H1 (cell line): ENCODE data around the gene GALNT7. TPM values are rescaled to one million over a fixed set of nuclear protein-coding genes. Genes with fewer than 3 reads are reported as not detected.

ENCODE experiments used
- CTCF ChIA-PET: fragments of 300-600 bp; sonication (Branson Sonifier 250); formaldehyde crosslinking; loops from one replicate; lab custom pipeline; 2021; ENCODE audit not compliant: partially characterized antibody; lab: Charles Lee
- POLR2A ChIA-PET: fragments of 300-600 bp; sonication (Branson Sonifier 250); formaldehyde crosslinking; loops from one replicate; lab custom pipeline; 2021; ENCODE audit warnings: inconsistent platforms; ENCODE audit not compliant: partially characterized antibody; lab: Charles Lee
- DNase-seq, 2 experiments: peaks; one replicate each; pipeline versions ENCODE4 v3.0.0 to v3.0.0-alpha.2; 2010 to 2022; ENCODE audit warnings: low spot score in 2 of 2, low read depth in 1 of 2, mixed read lengths in 1 of 2
- FAIRE-seq: peaks from 2 replicates; lab custom pipeline; 2011; peaks lifted over from hg19 to GRCh38; lab: Jason Lieb, UNC
- H2AFZ ChIP-seq: 2 replicates; pipeline ENCODE4 v1.8.1; 2012; ENCODE audit warnings: low read length, inconsistent platforms
- H2AK5ac ChIP-seq: 2 replicates; pipeline ENCODE4 v1.6.1; 2013; ENCODE audit warnings: low read depth, low read length
- H2BK120ac ChIP-seq: replicated peaks from 2 replicates; pipeline ENCODE3; 2013; ENCODE audit warnings: low read depth, low read length, inconsistent platforms
- H2BK12ac ChIP-seq: 2 replicates; pipeline ENCODE4 v1.6.1; 2013; ENCODE audit warnings: low read depth, low read length
- H2BK15ac ChIP-seq: 2 replicates; pipeline ENCODE4 v1.6.1; 2013; ENCODE audit warnings: low read length
- H2BK20ac ChIP-seq: 2 replicates; pipeline ENCODE4 v1.6.1; 2013; ENCODE audit warnings: low read length
- H2BK5ac ChIP-seq: 2 replicates; pipeline ENCODE4 v1.6.1; 2013; ENCODE audit warnings: low read depth, low read length
- H3K14ac ChIP-seq: 2 replicates; pipeline ENCODE4 v1.6.1; 2013; ENCODE audit warnings: inconsistent platforms; ENCODE audit not compliant: insufficient read length
- H3K18ac ChIP-seq: 2 replicates; pipeline ENCODE4 v1.6.1; 2013; ENCODE audit warnings: low read length; ENCODE audit errors: extremely low read depth
- H3K23ac ChIP-seq: 2 replicates; pipeline ENCODE4 v1.6.1; 2013; ENCODE audit warnings: inconsistent platforms; ENCODE audit not compliant: insufficient read length
- H3K23me2 ChIP-seq: 2 replicates; pipeline ENCODE4 v1.6.1; 2013; ENCODE audit warnings: low read depth, low read length
- H3K27ac ChIP-seq: 2 replicates; pipeline ENCODE4 v1.6.1; 2011; ENCODE audit warnings: low read depth, low read length, inconsistent platforms
- H3K27me3 ChIP-seq, 4 experiments: replicated peaks in 1 of 4; 1 replicate in 1 of 4; 2 replicates in 3 of 4; pipeline versions ENCODE4 v1.6.1 to v1.8.1; 2011 to 2013; ENCODE audit warnings: low read length in 3 of 4, mild to moderate bottlenecking in 3 of 4, inconsistent platforms in 2 of 4, mixed read lengths in 2 of 4, moderate library complexity in 1 of 4; ENCODE audit not compliant: control insufficient read depth in 3 of 4, insufficient read depth in 3 of 4; ENCODE audit errors: extremely low read depth in 1 of 4
- H3K36me3 ChIP-seq, 4 experiments: 2 replicates each; pipeline versions ENCODE4 v1.6.1 to v1.8.1; 2011 to 2013; ENCODE audit warnings: mild to moderate bottlenecking in 4 of 4, low read length in 3 of 4, moderate library complexity in 2 of 4, control low read depth in 1 of 4, inconsistent platforms in 1 of 4; ENCODE audit not compliant: insufficient read depth in 4 of 4, control insufficient read depth in 2 of 4
- H3K4ac ChIP-seq: replicated peaks from 2 replicates; pipeline ENCODE3; 2013; ENCODE audit warnings: low read length, low read depth, mixed read lengths, inconsistent platforms; ENCODE audit not compliant: insufficient read length
- H3K4me1 ChIP-seq, 4 experiments: replicated peaks in 1 of 4; 1 replicate in 1 of 4; 2 replicates in 3 of 4; pipeline versions ENCODE4 v1.6.1 to v1.8.1; 2011 to 2013; ENCODE audit warnings: low read length in 3 of 4, inconsistent platforms in 2 of 4, mixed read lengths in 1 of 4; ENCODE audit not compliant: insufficient read depth in 4 of 4, control insufficient read depth in 3 of 4
- H3K4me2 ChIP-seq, 2 experiments: 2 replicates each; pipeline versions ENCODE4 v1.6.1 to v1.8.1; 2011 to 2013; ENCODE audit warnings: low read depth in 2 of 2, low read length in 2 of 2, control low read depth in 1 of 2, inconsistent platforms in 1 of 2, mild to moderate bottlenecking in 1 of 2; ENCODE audit not compliant: insufficient read depth in 1 of 2
- H3K4me3 ChIP-seq, 4 experiments: fragments of 200-600, 300-600 bp in 1 of 4; sonication (generic), shearing (Covaris generic), sonication (Bioruptor Twin) in 1 of 4; 2 replicates each; pipeline versions ENCODE4 v1.5.1 to v1.8.1; 2011 to 2016; ENCODE audit warnings: low read length in 4 of 4, low read depth in 3 of 4, control low read depth in 2 of 4, inconsistent platforms in 2 of 4, mild to moderate bottlenecking in 2 of 4, mixed read lengths in 1 of 4, moderate library complexity in 1 of 4; ENCODE audit not compliant: insufficient read depth in 2 of 4; ENCODE audit errors: extremely low read depth in 1 of 4
- H3K56ac ChIP-seq: replicated peaks from 2 replicates; pipeline ENCODE3; 2013; ENCODE audit warnings: low read depth, mild to moderate bottlenecking, mixed read lengths, low read length, inconsistent platforms; ENCODE audit not compliant: insufficient read length
- H3K79me1 ChIP-seq: 2 replicates; pipeline ENCODE4 v1.6.1; 2013; ENCODE audit warnings: low read depth, low read length, control low read depth
- H3K79me2 ChIP-seq, 2 experiments: 2 replicates each; pipeline versions ENCODE4 v1.6.1 to v1.8.1; 2012 to 2013; ENCODE audit warnings: low read length in 2 of 2, mild to moderate bottlenecking in 2 of 2, inconsistent platforms in 1 of 2; ENCODE audit not compliant: insufficient read depth in 2 of 2, control insufficient read depth in 1 of 2
- H3K9ac ChIP-seq, 4 experiments: replicated peaks in 1 of 4; 1 replicate in 1 of 4; 2 replicates in 3 of 4; pipeline versions ENCODE4 v1.6.1 to v1.8.1; 2011 to 2013; ENCODE audit warnings: low read depth in 3 of 4, low read length in 3 of 4, control low read depth in 2 of 4, mild to moderate bottlenecking in 2 of 4, moderate library complexity in 2 of 4, inconsistent platforms in 1 of 4; ENCODE audit errors: extremely low read depth in 1 of 4
- H3K9me3 ChIP-seq, 2 experiments: 2 replicates each; pipeline versions ENCODE4 v1.6.1 to v1.8.1; 2012 to 2013; ENCODE audit warnings: mild to moderate bottlenecking in 2 of 2, moderate library complexity in 2 of 2, control low read depth in 1 of 2, inconsistent platforms in 1 of 2, low read depth in 1 of 2, low read length in 1 of 2, mixed read lengths in 1 of 2; ENCODE audit not compliant: insufficient read depth in 2 of 2
- H4K20me1 ChIP-seq, 2 experiments: replicated peaks in 1 of 2; 2 replicates each; pipeline versions ENCODE3 to v1.8.1; 2011 to 2013; ENCODE audit warnings: inconsistent platforms in 2 of 2, low read length in 2 of 2, mild to moderate bottlenecking in 1 of 2; ENCODE audit not compliant: insufficient read depth in 2 of 2, control insufficient read depth in 1 of 2
- H4K5ac ChIP-seq: 2 replicates; pipeline ENCODE4 v1.6.1; 2013; ENCODE audit warnings: low read length, low read depth, mixed read lengths, inconsistent platforms; ENCODE audit not compliant: insufficient read length
- H4K8ac ChIP-seq: 2 replicates; pipeline ENCODE4 v1.8.0; 2013; ENCODE audit warnings: mild to moderate bottlenecking, moderate library complexity, low read length, inconsistent platforms; ENCODE audit not compliant: insufficient read depth; ENCODE audit errors: extremely low read depth
- H4K91ac ChIP-seq: replicated peaks from 2 replicates; pipeline ENCODE3; 2013; ENCODE audit warnings: low read length, mixed read lengths, inconsistent platforms; ENCODE audit not compliant: insufficient read length
- BCL11A ChIP-seq, 2 experiments: IDR thresholded peaks; one replicate each; pipeline ENCODE4 v1.6.1; 2011; ENCODE audit warnings: low read depth in 2 of 2, low read length in 2 of 2, mild to moderate bottlenecking in 2 of 2
- BRCA1 ChIP-seq: IDR thresholded peaks from 2 replicates; pipeline ENCODE4 v1.6.1; 2012; ENCODE audit warnings: low read depth, low read length, improper control_type of control experiment
- CBX8 ChIP-seq: fragments of 300-800, 300-1000 bp; sonication (generic); IDR thresholded peaks from 2 replicates; pipeline ENCODE4 v1.7.1; 2016; ENCODE audit warnings: low read depth, low read length, borderline replicate concordance
- GABPA ChIP-seq: IDR thresholded peaks from 2 replicates; pipeline ENCODE4 v1.6.1; 2011; ENCODE audit warnings: mild to moderate bottlenecking, low read length, moderate library complexity, borderline replicate concordance; ENCODE audit not compliant: insufficient read depth
- JUN ChIP-seq: IDR thresholded peaks from 2 replicates; pipeline ENCODE4 v1.6.1; 2011; ENCODE audit warnings: low read depth, mild to moderate bottlenecking, improper control_type of control experiment, low read length
- NANOG ChIP-seq: IDR thresholded peaks from 2 replicates; pipeline ENCODE4 v1.6.1; 2011; ENCODE audit warnings: low read length, low read depth, mild to moderate bottlenecking, inconsistent platforms; ENCODE audit not compliant: insufficient read depth, poor library complexity, severe bottlenecking
- POLR2A ChIP-seq, 2 experiments: IDR thresholded peaks; 1 replicate in 1 of 2; 2 replicates in 1 of 2; pipeline ENCODE4 v1.6.1; 2011; ENCODE audit warnings: low read depth in 2 of 2, low read length in 2 of 2, mild to moderate bottlenecking in 2 of 2; ENCODE audit errors: control extremely low read depth in 1 of 2
- POLR2AphosphoS5 ChIP-seq: IDR thresholded peaks from 2 replicates; pipeline ENCODE4 v1.6.1; 2011; ENCODE audit warnings: low read depth, low read length
- SRF ChIP-seq: IDR thresholded peaks from 2 replicates; pipeline ENCODE4 v1.6.1; 2011; ENCODE audit warnings: mild to moderate bottlenecking, low read depth, low read length, moderate library complexity
- WGBS, 2 experiments: shearing (Covaris generic) in 1 of 2; methylation state at CpG; one replicate each; pipeline versions ENCODE4 v1.1.6 to v1.1.7; 2013 to 2015; ENCODE audit warnings: low lambda C conversion rate in 2 of 2, mixed read lengths in 2 of 2, inconsistent platforms in 1 of 2, low coverage in 1 of 2, missing lambda C conversion rate in 1 of 2; ENCODE audit not compliant: insufficient replicate concordance in 2 of 2, insufficient coverage in 1 of 2, insufficient read length in 1 of 2; ENCODE audit errors: extremely low coverage in 1 of 2, missing lambda C conversion rate in 1 of 2; 5-methylcytosine and 5-hydroxymethylcytosine counted together
- polyA plus RNA-seq, 7 experiments: library from polyadenylated mRNA; depleted of rRNA in 3 of 7; stranded (reverse) in 5 of 7; unstranded in 2 of 7; fragments of >200 nt in 5 of 7; fragments of 200-250 nt in 2 of 7; gene quantifications; 1 replicate in 5 of 7; 2 replicates in 1 of 7; 4 replicates in 1 of 7; pipeline versions ENCODE4 v1.2.1 to v1.2.3, GENCODE V29; 2011 to 2013; ENCODE audit warnings: missing spikeins in 2 of 7, mixed read lengths in 2 of 7
- total RNA-seq: library from RNA; stranded (reverse); fragmentation: NEBNext Ultra II Directional; extraction: Animal tissue kit (Norgen Biotek cat#: 25700); gene quantifications from 2 replicates; pipeline ENCODE4 v1.2.1, GENCODE V29; 2021

Gene GALNT7
- total and polyA plus RNA-seq, 2 of the 8 experiments (the other 6 are each of a cell fraction or from before 2014, with no cell fraction given) = 22.4 to 85.5 TPM

DNA sequence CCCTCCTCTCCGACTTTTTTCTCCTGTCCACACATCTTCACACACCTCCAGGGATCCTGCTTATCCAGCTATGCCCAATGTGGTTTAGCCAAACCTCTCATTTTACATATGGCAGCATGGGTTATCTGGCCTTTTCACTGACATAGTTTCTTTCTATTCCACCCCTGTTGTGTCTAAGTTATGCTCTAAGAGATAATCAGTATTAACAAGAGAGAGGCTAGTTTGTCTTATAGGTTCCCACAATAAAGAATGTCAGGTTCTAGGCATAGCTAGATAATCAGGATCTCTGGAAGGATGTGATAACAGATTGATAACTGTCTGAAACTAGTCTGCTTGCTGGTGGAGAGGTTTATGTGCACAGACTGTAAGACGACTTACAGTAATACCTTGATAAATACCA is 7.7 kb upstream of the GALNT7 start:
- Histone ChIP-seq H4K8ac (no peak overlapping the region), H4K20me1 (no peaks in the 10 kb centered on the region), H3K36me3 (peaks cover 0 to 6% (median 3%) of the 10 kb centered on the region in 4 experiments; a peak in 2 of 8 replicates), H3K56ac (no peak overlapping the region), H3K9me3 (no peaks in the 10 kb centered on the region), H3K4me1 (no peaks in the 10 kb centered on the region; a peak in 2 of 7 replicates), H3K79me2 (no peaks in the 10 kb centered on the region), H3K27me3 (no peaks in the 10 kb centered on the region), H4K5ac (no peak overlapping the region), H3K4me3 (no peak overlapping the region), H3K14ac (no peak overlapping the region), H2BK12ac (no peak overlapping the region), H2BK20ac (no peak overlapping the region), H3K23me2 (no peaks in the 10 kb centered on the region), H2AFZ (no peak overlapping the region), H2BK5ac (no peak overlapping the region), H2BK120ac (no peak overlapping the region), H3K4me2 (no peak overlapping the region), H3K27ac (no peak overlapping the region), H2AK5ac (no peak overlapping the region), H4K91ac (no peak overlapping the region), H3K79me1 (no peaks in the 10 kb centered on the region), H3K4ac (no peak overlapping the region), H3K23ac (no peak overlapping the region), H3K18ac (no peak overlapping the region), H3K9ac (no peak overlapping the region), H2BK15ac (no peak overlapping the region)
- POLR2A ChIA-PET = no interaction called here
- FAIRE-seq (no peak), DNase-seq (no peak)
- CTCF ChIA-PET = interaction anchor here (1.1 kb wide), 1 partner anchor 70 kb away, joined by 3 read pairs; no protein-coding TSS in a partner anchor
- 72% methylated on average over 2 of the region's 2 CpGs; no CpG with 5 or more reads in 1 of the 2 experiments for WGBS, 2 experiments
- TF ChIP-seq SRF (no peak), BRCA1 (no peak), BCL11A (IDR thresholded peaks at IDR 0.05; ENCODE audit: low read depth in 2 of 2, low read length in 2 of 2) (no peak), POLR2A (IDR thresholded peaks at IDR 0.05; ENCODE audit: control extremely low read depth in 1 of 2, low read depth in 2 of 2, low read length in 2 of 2) (no peak), GABPA (no peak), POLR2AphosphoS5 (no peak), JUN (no peak), CBX8 (no peak), NANOG (no peak)
